ENCODE measurements around the gene IL5. TPM values are rescaled to one million over a fixed set of nuclear protein-coding genes. Genes with fewer than 3 reads are reported as not detected.

The IL5 gene
- polyA plus RNA-seq, 1 donor (not counting 4 experiments of a cell fraction or from before 2014, with no cell fraction given), result not detected

DNA sequence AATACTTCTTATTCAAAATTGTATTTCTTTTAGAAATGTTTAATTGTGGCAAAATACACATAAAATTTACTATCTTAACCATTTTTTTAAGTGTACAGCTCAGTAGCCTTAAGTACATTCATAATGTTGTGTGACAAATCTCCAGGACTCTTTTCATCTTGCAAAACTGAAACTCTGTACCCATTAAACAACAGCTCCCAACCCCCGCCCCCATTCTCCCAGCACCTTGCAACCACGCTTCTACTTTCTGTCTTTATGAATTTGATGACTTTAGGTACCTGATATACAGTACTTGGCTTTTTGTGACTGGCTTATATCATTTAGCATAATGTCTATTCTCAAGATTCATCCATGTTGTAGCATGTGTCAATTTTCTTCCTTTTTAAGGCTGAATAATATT lies 2.8 kb upstream of the IL5 start:
- no peaks in the 10 kb centered on the region for H3K9me3 ChIP-seq (ENCODE audit: control insufficient read depth, low read depth, low read length)
- no peak overlapping the region for H3K27ac ChIP-seq (ENCODE audit: control insufficient read depth, insufficient read depth, low read length)
- dilution Hi-C loops (cut with MboI; ENCODE audit: extremely low pct_ligation_motif_present, low sequenced_read_pairs), result no loop called here
- H3K4me1 ChIP-seq (ENCODE audit: control insufficient read depth, extremely low read depth, insufficient read depth, low read length), result no peaks in the 10 kb centered on the region
- no peak for TF ChIP-seq EZH2 (IDR thresholded peaks at IDR 0.05; ENCODE audit: low read length)
- TF ChIP-seq, protein P1, sequence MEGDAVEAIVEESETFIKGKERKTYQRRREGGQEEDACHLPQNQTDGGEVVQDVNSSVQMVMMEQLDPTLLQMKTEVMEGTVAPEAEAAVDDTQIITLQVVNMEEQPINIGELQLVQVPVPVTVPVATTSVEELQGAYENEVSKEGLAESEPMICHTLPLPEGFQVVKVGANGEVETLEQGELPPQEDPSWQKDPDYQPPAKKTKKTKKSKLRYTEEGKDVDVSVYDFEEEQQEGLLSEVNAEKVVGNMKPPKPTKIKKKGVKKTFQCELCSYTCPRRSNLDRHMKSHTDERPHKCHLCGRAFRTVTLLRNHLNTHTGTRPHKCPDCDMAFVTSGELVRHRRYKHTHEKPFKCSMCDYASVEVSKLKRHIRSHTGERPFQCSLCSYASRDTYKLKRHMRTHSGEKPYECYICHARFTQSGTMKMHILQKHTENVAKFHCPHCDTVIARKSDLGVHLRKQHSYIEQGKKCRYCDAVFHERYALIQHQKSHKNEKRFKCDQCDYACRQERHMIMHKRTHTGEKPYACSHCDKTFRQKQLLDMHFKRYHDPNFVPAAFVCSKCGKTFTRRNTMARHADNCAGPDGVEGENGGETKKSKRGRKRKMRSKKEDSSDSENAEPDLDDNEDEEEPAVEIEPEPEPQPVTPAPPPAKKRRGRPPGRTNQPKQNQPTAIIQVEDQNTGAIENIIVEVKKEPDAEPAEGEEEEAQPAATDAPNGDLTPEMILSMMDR (optimal IDR thresholded peaks at IDR 0.05 in 1 of 3, IDR thresholded peaks at IDR 0.05 in 1 of 3, conservative IDR thresholded peaks at IDR 0.05 in 1 of 3; ENCODE audit: extremely low read depth in 1 of 3, insufficient read depth in 2 of 3, low read length in 3 of 3), result no peak
- peaks cover 6% of the 10 kb centered on the region for H3K27me3 ChIP-seq (ENCODE audit: control insufficient read depth, extremely low read depth, insufficient read depth, low read length)
- H3K4me3 ChIP-seq (ENCODE audit: control insufficient read depth in 2 of 3, extremely low read depth in 1 of 3, insufficient read depth in 2 of 3, low read depth in 1 of 3, low read length in 3 of 3), result no peak overlapping the region
- H3K36me3 ChIP-seq (ENCODE audit: control insufficient read depth in 2 of 2, extremely low read depth in 1 of 2, insufficient read depth in 2 of 2, low read length in 2 of 2), result no peaks in the 10 kb centered on the region
- no peak for DNase-seq (ENCODE audit: low read depth, low spot score)
- no peaks in the 10 kb centered on the region for H3K9me1 ChIP-seq (ENCODE audit: control insufficient read depth, extremely low read depth, insufficient read depth, low read length)
- FAIRE-seq, result no peak
- no peak overlapping the region for H3K4me2 ChIP-seq (ENCODE audit: control insufficient read depth, extremely low read depth, insufficient read depth, low read depth, low read length)
- H3K9ac ChIP-seq (ENCODE audit: control insufficient read depth, extremely low read depth, insufficient read depth, low read length), result no peak overlapping the region
- H4K20me1 ChIP-seq (ENCODE audit: control insufficient read depth, extremely low read depth, insufficient read depth, low read length), result no peaks in the 10 kb centered on the region
- no peak overlapping the region for H2AFZ ChIP-seq (ENCODE audit: control insufficient read depth, low read length)
- H3K79me2 ChIP-seq (ENCODE audit: control insufficient read depth, insufficient read depth, low read length), result no peaks in the 10 kb centered on the region

DNA sequence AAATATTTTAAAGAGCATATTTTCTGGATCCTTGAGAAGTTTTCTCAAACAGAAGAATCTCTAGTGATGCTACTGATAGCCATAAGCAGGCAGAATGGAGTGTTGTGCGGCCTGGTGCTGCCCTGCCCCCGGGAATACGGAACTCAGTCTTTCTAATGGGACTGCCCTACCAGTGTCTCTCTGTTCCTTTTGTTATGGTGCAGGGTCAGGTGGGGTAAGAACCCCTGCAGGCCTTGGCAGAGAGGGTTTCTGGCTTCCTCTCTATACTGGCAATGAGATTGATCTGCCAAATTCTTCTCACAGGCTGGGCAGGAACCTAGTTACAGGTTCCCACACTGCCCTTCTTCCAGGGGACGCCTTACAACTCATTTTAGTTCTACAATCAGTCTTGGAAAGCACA lies 2.6 kb downstream of the IL5 start:
- peaks cover 13% of the 10 kb centered on the region for H3K27me3 ChIP-seq (ENCODE audit: control insufficient read depth, extremely low read depth, insufficient read depth, low read length)
- DNase-seq (ENCODE audit: low read depth, low spot score) (no peak), FAIRE-seq (no peak)
- no peaks in the 10 kb centered on the region for H3K4me1 ChIP-seq (ENCODE audit: control insufficient read depth, extremely low read depth, insufficient read depth, low read length)
- no peak overlapping the region for H3K27ac ChIP-seq (ENCODE audit: control insufficient read depth, insufficient read depth, low read length)
- H3K36me3 ChIP-seq (ENCODE audit: control insufficient read depth in 2 of 2, extremely low read depth in 1 of 2, insufficient read depth in 2 of 2, low read length in 2 of 2), result no peaks in the 10 kb centered on the region
- H3K4me2 ChIP-seq (ENCODE audit: control insufficient read depth, extremely low read depth, insufficient read depth, low read depth, low read length), result no peak overlapping the region
- no peak overlapping the region for H3K9ac ChIP-seq (ENCODE audit: control insufficient read depth, extremely low read depth, insufficient read depth, low read length)
- H3K4me3 ChIP-seq (ENCODE audit: control insufficient read depth in 2 of 3, extremely low read depth in 1 of 3, insufficient read depth in 2 of 3, low read depth in 1 of 3, low read length in 3 of 3), result no peak overlapping the region
- TF ChIP-seq, protein P1 (optimal IDR thresholded peaks at IDR 0.05 in 1 of 3, IDR thresholded peaks at IDR 0.05 in 1 of 3, conservative IDR thresholded peaks at IDR 0.05 in 1 of 3; ENCODE audit: extremely low read depth in 1 of 3, insufficient read depth in 2 of 3, low read length in 3 of 3), result no peak
- TF ChIP-seq EZH2 (IDR thresholded peaks at IDR 0.05; ENCODE audit: low read length), result no peak
- dilution Hi-C loops (cut with MboI; ENCODE audit: extremely low pct_ligation_motif_present, low sequenced_read_pairs), result no loop called here
- no peak overlapping the region for H2AFZ ChIP-seq (ENCODE audit: control insufficient read depth, low read length)
- no peaks in the 10 kb centered on the region for H3K9me3 ChIP-seq (ENCODE audit: control insufficient read depth, low read depth, low read length)
- H3K79me2 ChIP-seq (ENCODE audit: control insufficient read depth, insufficient read depth, low read length), result no peaks in the 10 kb centered on the region
- H4K20me1 ChIP-seq (ENCODE audit: control insufficient read depth, extremely low read depth, insufficient read depth, low read length), result no peaks in the 10 kb centered on the region
- no peaks in the 10 kb centered on the region for H3K9me1 ChIP-seq (ENCODE audit: control insufficient read depth, extremely low read depth, insufficient read depth, low read length)
